NCI-H524 (cell line): ENCODE results near the gene CREB5.

ENCODE experiments used
- DNase-seq, 2 experiments: peaks; one replicate each; lab custom pipeline; 2025; lab: John Stamatoyannopoulos, UW

The CREB5 gene

GRCh38 chr7:28435152-28435551 is 22.8 kb downstream of the CREB5 start:
- peak in 1 of 2 experiments; percentile 8 for DNase-seq

- DNase-seq, result peak; percentile 55 to 92
Observed at GRCh38 chr7:28435732-28436378, 23.5 kb downstream of the CREB5 start.

- peak; percentile 33 to 57 for DNase-seq
Observed at GRCh38 chr7:28440055-28440601, 27.8 kb downstream of the CREB5 start.

GRCh38 chr7:28442540-28443420 is 30.5 kb downstream of the CREB5 start:
- peak in 1 of 2 experiments; percentile 10 for DNase-seq

GRCh38 chr7:28446131-28446530 is 33.8 kb downstream of the CREB5 start:
- DNase-seq, result no peak

- no peak for DNase-seq
Observed at GRCh38 chr7:28447071-28447470, 34.8 kb downstream of the CREB5 start.

- no peak for DNase-seq
Observed at GRCh38 chr7:28448708-28449107, 36.4 kb downstream of the CREB5 start.

- DNase-seq, result no peak
Observed at GRCh38 chr7:28452681-28453080, 40.4 kb downstream of the CREB5 start.

- DNase-seq, result no peak
Observed at GRCh38 chr7:28455486-28455885, 43.2 kb downstream of the CREB5 start.

GRCh38 chr7:28456044-28456443 is 43.7 kb downstream of the CREB5 start:
- no peak for DNase-seq

GRCh38 chr7:28458732-28459131 is 46.4 kb downstream of the CREB5 start:
- peak in 1 of 2 experiments; percentile 17 for DNase-seq

GRCh38 chr7:28459306-28459705 is 47.0 kb downstream of the CREB5 start:
- no peak for DNase-seq

- DNase-seq, result no peak
Observed at GRCh38 chr7:28465697-28466096, 53.4 kb downstream of the CREB5 start.

- DNase-seq, result no peak
Observed at GRCh38 chr7:28466341-28466740, 54.0 kb downstream of the CREB5 start.

GRCh38 chr7:28466885-28467284 is 54.6 kb downstream of the CREB5 start:
- peak in 1 of 2 experiments; percentile 76 for DNase-seq

- peak; percentile 10 to 77 for DNase-seq
Observed at GRCh38 chr7:28469562-28469961, 57.2 kb downstream of the CREB5 start.

- no peak for DNase-seq
Observed at GRCh38 chr7:28470344-28470743, 58.0 kb downstream of the CREB5 start.

- no peak for DNase-seq
Observed at GRCh38 chr7:28472332-28472731, 60.0 kb downstream of the CREB5 start.

GRCh38 chr7:28473571-28474281 is 61.4 kb downstream of the CREB5 start:
- no peak for DNase-seq

- no peak for DNase-seq
Observed at GRCh38 chr7:28474282-28474638, 61.9 kb downstream of the CREB5 start.

GRCh38 chr7:28474640-28475039 is 62.3 kb downstream of the CREB5 start:
- no peak for DNase-seq

- no peak for DNase-seq
Observed at GRCh38 chr7:28477041-28477442, 64.7 kb downstream of the CREB5 start.
